Measurements from ENCODE around the gene BAG3. TPM values are rescaled to one million over a fixed set of nuclear protein-coding genes. Genes with fewer than 3 reads are reported as not detected.

Gene BAG3
- total RNA-seq, 1 donor from 2014 or later, result 2.3 TPM

DNA sequence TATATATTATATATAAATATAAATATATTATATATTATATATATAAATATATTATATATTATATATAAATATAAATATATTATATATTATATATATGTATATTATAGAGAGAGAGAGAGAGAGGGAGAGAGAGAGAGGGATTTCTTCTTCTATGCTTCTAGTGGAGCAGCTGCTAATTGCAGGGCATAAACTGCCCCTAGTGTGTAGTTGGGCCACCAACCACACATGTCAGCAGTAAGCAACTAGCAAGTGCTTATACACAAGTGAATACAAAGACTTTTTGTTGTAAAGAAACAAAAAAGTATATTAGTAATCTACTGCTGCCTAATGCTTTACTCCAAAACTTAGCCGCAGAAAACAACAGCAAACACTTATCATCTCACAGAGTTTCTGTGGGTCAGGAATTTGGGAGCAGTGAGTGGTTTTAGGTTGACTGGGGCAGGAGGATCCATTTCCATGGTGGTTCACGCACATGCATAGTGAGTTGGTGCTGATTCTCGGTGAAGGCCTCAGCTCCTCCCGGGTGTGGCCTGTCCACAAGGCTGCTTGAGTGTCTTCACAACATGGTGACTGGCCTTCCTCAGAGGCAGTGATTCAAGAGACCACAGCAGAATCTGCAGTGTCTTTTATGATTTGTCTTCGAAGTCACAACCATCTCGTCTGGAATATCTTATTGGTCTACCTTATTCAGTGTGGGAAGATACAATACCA lies 25.5 kb upstream of the BAG3 start:
- no peaks in the 10 kb centered on the region for H3K9me3 ChIP-seq (ENCODE audit: low read depth)
- no peaks in the 10 kb centered on the region for H4K20me1 ChIP-seq (ENCODE audit: low read depth)
- no peak overlapping the region for H3K4me3 Mint-ChIP-seq
- H3K27ac ChIP-seq, result no peak overlapping the region
- peak overlapping the region; percentile 0 for H2AFZ ChIP-seq (replicated peaks)
- H3K79me2 ChIP-seq (ENCODE audit: low read depth), result no peaks in the 10 kb centered on the region
- H3K9ac ChIP-seq, result no peak overlapping the region
- DNase-seq (ENCODE audit: low spot score), result no peak
- TF ChIP-seq CTCF (IDR thresholded peaks at IDR 0.05), result no peak
- TF ChIP-seq EZH2 (IDR thresholded peaks at IDR 0.05), result no peak
- no peak for TF ChIP-seq EZH2phosphoT487 (IDR thresholded peaks at IDR 0.05)
- no peaks in the 10 kb centered on the region for H3K36me3 Mint-ChIP-seq
- H3K27me3 ChIP-seq, result no peaks in the 10 kb centered on the region
- no peaks in the 10 kb centered on the region for H3K4me1 Mint-ChIP-seq
- H3F3A ChIP-seq (ENCODE audit: low read depth), result peaks cover 6% of the 10 kb centered on the region
- peaks cover 7% of the 10 kb centered on the region for H3K27me3 Mint-ChIP-seq (ENCODE audit: insufficient read depth, low read depth)
- H3K27ac Mint-ChIP-seq, result no peak overlapping the region
- no peak overlapping the region for H3K4me3 ChIP-seq
- H3K4me1 ChIP-seq, result no peaks in the 10 kb centered on the region
- no peaks in the 10 kb centered on the region for H3K9me3 Mint-ChIP-seq
- no peak overlapping the region for H3K4me2 ChIP-seq
- no peaks in the 10 kb centered on the region for H3K36me3 ChIP-seq

DNA sequence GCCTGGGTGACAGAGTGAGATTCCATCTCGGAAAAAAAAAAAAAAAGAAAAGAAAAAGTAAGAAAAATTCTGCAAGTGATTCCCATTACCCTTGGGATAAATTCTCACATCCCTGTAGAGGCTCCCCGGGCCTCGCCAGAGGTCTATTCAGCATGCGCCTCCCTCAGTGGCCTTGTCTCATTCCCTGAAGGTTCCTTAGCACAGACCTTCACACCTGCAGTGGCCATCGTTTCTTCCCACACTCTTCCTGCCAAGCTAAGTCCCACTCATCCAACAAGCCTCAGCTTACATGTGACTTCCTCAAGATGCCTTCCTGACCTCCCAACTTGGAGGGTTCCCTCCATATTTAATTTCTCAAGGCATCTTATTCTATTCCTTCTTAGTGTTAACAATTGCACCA lies 20.9 kb upstream of the BAG3 start:
- Histone ChIP-seq H4K20me1 (ENCODE audit: low read depth) (no peaks in the 10 kb centered on the region), H3K4me3 (no peak overlapping the region), H3K36me3 (no peaks in the 10 kb centered on the region), H3K4me2 (no peak overlapping the region), H2AFZ (replicated peaks) (no peak overlapping the region), H3K9me3 (ENCODE audit: low read depth) (no peaks in the 10 kb centered on the region), H3K4me1 (no peaks in the 10 kb centered on the region), H3K79me2 (ENCODE audit: low read depth) (no peaks in the 10 kb centered on the region), H3K9ac (no peak overlapping the region), H3K27me3 (no peaks in the 10 kb centered on the region), H3K27ac (no peak overlapping the region), H3F3A (ENCODE audit: low read depth) (no peaks in the 10 kb centered on the region)
- Mint-ChIP-seq H3K4me3 (no peak overlapping the region), H3K36me3 (no peaks in the 10 kb centered on the region), H3K27me3 (ENCODE audit: insufficient read depth, low read depth) (peaks cover 4% of the 10 kb centered on the region), H3K27ac (no peak overlapping the region), H3K9me3 (no peaks in the 10 kb centered on the region), H3K4me1 (no peaks in the 10 kb centered on the region)
- no peak for DNase-seq (ENCODE audit: low spot score)
- TF ChIP-seq CTCF (IDR thresholded peaks at IDR 0.05) (no peak), EZH2phosphoT487 (IDR thresholded peaks at IDR 0.05) (no peak), EZH2 (IDR thresholded peaks at IDR 0.05) (no peak)

GRCh38 chr10:119633538-119634218 lies 17.5 kb upstream of the BAG3 start:
- Mint-ChIP-seq H3K4me1 (no peaks in the 10 kb centered on the region), H3K4me3 (no peak overlapping the region), H3K9me3 (no peaks in the 10 kb centered on the region), H3K27ac (no peak overlapping the region), H3K27me3 (ENCODE audit: insufficient read depth, low read depth) (peaks cover 2% of the 10 kb centered on the region), H3K36me3 (no peaks in the 10 kb centered on the region)
- no peaks in the 10 kb centered on the region for H3K36me3 ChIP-seq
- H3K27ac ChIP-seq, result no peak overlapping the region
- TF ChIP-seq EZH2phosphoT487 (IDR thresholded peaks at IDR 0.05) (no peak), CTCF (IDR thresholded peaks at IDR 0.05) (no peak), EZH2 (IDR thresholded peaks at IDR 0.05) (no peak)
- H3K27me3 ChIP-seq, result no peaks in the 10 kb centered on the region
- H3K9me3 ChIP-seq (ENCODE audit: low read depth), result no peaks in the 10 kb centered on the region
- H3K9ac ChIP-seq, result no peak overlapping the region
- no peak overlapping the region for H2AFZ ChIP-seq (replicated peaks)
- H3K4me3 ChIP-seq, result no peak overlapping the region
- no peaks in the 10 kb centered on the region for H3K79me2 ChIP-seq (ENCODE audit: low read depth)
- H3F3A ChIP-seq (ENCODE audit: low read depth), result no peaks in the 10 kb centered on the region
- no peak overlapping the region for H3K4me2 ChIP-seq
- DNase-seq (ENCODE audit: low spot score), result no peak
- no peaks in the 10 kb centered on the region for H4K20me1 ChIP-seq (ENCODE audit: low read depth)
- no peaks in the 10 kb centered on the region for H3K4me1 ChIP-seq
